Astrocyte of the cerebellum (primary cell): ENCODE data around the gene LRRC1.

ENCODE experiments used
- DNase-seq: peaks from one replicate; pipeline ENCODE4 v3.0.0-alpha.2; 2011; ENCODE audit warnings: low read depth
- H3K4me3 ChIP-seq: 2 replicates; pipeline ENCODE4 v1.5.1; 2011; ENCODE audit warnings: mild to moderate bottlenecking, low read depth, low read length, moderate library complexity
- in situ Hi-C: cut with HindIII; loops from 2 replicates; pipeline ENCODE4 v1.10.0; 2017; ENCODE audit warnings: low sequenced_read_pairs
- TF ChIP-seq, protein P1 (sequence below): IDR thresholded peaks from 2 replicates; pipeline ENCODE4 v1.5.1; 2012; ENCODE audit warnings: low read length, low read depth, moderate library complexity, mild to moderate bottlenecking; ENCODE audit errors: missing control alignments

Gene LRRC1

DNA sequence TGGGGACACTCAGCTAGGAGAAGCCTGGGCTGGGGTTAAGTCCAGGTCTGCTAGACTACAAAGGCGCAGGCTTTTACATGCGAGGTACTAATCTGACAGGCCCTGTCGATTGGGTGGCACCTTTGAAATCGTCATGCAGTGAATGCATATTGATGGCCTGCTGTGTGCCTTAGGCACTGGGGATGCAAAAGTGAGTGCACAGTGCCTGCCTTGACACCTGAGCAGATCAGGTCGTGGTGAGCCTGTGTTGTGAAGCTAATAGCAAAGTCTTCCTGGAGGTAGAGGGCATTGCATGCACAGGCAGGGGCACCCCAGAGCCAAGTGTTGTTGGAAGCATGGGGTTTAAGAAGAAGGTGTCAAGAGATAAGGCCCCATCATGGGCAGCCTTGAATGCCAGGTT lies 16.9 kb downstream of the LRRC1 start:
- TF ChIP-seq, protein P1, sequence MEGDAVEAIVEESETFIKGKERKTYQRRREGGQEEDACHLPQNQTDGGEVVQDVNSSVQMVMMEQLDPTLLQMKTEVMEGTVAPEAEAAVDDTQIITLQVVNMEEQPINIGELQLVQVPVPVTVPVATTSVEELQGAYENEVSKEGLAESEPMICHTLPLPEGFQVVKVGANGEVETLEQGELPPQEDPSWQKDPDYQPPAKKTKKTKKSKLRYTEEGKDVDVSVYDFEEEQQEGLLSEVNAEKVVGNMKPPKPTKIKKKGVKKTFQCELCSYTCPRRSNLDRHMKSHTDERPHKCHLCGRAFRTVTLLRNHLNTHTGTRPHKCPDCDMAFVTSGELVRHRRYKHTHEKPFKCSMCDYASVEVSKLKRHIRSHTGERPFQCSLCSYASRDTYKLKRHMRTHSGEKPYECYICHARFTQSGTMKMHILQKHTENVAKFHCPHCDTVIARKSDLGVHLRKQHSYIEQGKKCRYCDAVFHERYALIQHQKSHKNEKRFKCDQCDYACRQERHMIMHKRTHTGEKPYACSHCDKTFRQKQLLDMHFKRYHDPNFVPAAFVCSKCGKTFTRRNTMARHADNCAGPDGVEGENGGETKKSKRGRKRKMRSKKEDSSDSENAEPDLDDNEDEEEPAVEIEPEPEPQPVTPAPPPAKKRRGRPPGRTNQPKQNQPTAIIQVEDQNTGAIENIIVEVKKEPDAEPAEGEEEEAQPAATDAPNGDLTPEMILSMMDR: no peak
- in situ Hi-C loops: no loop called here

GRCh38 chr6:53813096-53813495 lies 18.3 kb downstream of the LRRC1 start:
- H3K4me3 ChIP-seq: no peak overlapping the region
- TF ChIP-seq, protein P1: no peak
- DNase-seq: no peak
- in situ Hi-C loops: no loop called here

More for the DNA sequence above, 16.9 kb downstream of the LRRC1 start:
- no peak for DNase-seq
- H3K4me3 ChIP-seq: no peak overlapping the region

- DNase-seq: no peak
- TF ChIP-seq, protein P1: no peak
- no peak overlapping the region for H3K4me3 ChIP-seq
- in situ Hi-C loops: no loop called here
These were observed 19.0 kb downstream of the LRRC1 start for GRCh38 chr6:53813801-53814200.

GRCh38 chr6:53814353-53814752 lies 19.5 kb downstream of the LRRC1 start:
- no peak for DNase-seq
- TF ChIP-seq, protein P1: no peak
- in situ Hi-C loops: no loop called here
- no peak overlapping the region for H3K4me3 ChIP-seq

DNA sequence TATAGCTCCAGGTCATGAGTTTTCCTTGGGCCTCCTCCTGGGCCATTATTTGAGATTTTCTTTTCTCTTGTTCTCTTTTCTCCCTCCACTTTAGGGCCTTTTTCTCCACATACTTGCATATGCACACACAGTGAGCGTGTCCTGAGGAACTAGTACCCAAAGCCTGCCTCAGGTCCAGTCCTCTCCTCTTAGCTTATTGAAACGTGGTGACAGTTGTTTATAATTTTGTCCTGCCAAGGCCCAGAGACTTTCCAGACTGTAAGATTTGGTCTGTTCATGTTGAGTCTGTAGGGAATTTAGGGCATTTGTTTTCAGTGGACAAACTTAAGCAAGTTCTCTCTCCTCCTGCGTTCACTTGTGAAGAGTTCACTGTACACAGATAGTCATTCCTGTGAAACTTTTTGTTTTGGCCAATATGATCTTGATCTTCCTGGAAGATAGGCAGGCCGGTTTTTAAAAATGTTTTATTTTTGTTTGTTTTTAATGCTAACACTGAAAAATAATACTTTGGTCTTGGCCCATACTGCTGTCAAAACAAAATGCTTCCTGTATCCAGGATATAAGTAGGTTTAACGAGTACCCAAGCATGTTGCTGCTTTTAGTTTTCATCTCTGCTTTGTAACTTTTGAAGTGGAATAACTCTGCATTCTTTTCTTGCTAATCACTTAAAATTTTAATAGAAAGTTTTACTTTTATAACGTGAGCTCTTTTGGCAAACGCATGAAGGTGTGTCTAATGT lies 20.7 kb downstream of the LRRC1 start:
- in situ Hi-C loops: no loop called here
- H3K4me3 ChIP-seq: no peak overlapping the region
- TF ChIP-seq, protein P1: no peak
- no peak for DNase-seq

DNA sequence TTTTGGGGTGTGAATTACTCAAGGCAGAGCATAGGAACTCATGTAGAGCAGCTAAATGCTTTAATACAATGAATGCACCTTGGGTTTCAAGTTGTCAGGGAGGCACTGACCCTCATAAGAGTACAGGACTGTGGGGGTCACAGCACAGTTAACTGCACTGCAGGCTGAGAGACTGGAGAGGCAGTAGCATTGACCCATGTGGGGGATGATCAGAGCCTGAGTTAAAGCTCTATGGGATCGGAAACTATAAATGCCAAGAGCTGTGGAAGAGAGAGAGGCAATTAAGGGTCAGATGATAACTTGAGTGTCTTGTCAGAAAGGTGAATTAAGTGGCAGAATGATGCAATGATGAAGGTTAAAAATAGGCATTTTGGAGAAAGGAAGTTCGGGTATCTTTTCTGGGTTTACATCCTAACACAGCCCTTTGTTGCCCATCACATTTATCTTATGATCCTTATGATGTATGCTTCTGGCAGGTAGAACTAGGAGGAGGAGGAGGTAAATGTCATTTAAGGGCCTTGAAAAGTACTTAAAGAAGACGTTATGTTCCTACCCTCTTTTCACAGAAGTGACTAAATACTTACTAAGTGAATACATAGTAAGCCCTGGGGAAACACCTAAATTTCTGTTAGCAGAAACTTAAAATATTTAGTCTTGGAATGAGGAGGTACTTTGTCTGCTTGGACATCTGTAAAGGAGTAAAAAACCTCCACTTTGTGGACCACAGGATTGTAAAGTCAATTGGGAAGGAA lies 24.2 kb downstream of the LRRC1 start:
- H3K4me3 ChIP-seq: no peak overlapping the region
- TF ChIP-seq, protein P1: no peak
- DNase-seq: no peak
- in situ Hi-C loops: no loop called here
